OCI-LY7 (cell line): ENCODE results near the gene CLCN4. TPM values are rescaled to one million over a fixed set of nuclear protein-coding genes. Genes with fewer than 3 reads are reported as not detected.

ENCODE experiments used
- BruUV-seq: library from RNA; stranded (reverse); fragments of 400-500 nt; replicated peaks from 2 replicates; lab custom pipeline; 2021; lab: Mats Ljungman, UMichigan
- CTCF ChIA-PET: fragments of 300-600 bp; sonication (Branson Sonifier 250); formaldehyde crosslinking; loops from one replicate; lab custom pipeline; 2022; ENCODE audit warnings: antibody characterized with exemption; ENCODE audit not compliant: unreplicated experiment; lab: Charles Lee
- POLR2A ChIA-PET: fragments of 300-600 bp; sonication (Branson Sonifier 250); formaldehyde crosslinking; loops from one replicate; lab custom pipeline; 2022; ENCODE audit warnings: antibody characterized with exemption; lab: Charles Lee
- DNase-seq: peaks from one replicate; pipeline ENCODE4 v3.0.0-alpha.2; 2015; ENCODE audit warnings: low spot score
- H2AFZ ChIP-seq: fragments of 200-600 bp; sonication (generic), shearing (Covaris generic); 2 replicates; pipeline ENCODE4 v1.6.1; 2014; ENCODE audit warnings: mild to moderate bottlenecking, antibody characterized with exemption, low read length, moderate library complexity
- H3K27ac ChIP-seq: fragments of 200-600 bp; sonication (generic); 2 replicates; pipeline ENCODE4 v1.5.1; 2014; ENCODE audit warnings: mixed run types, low read depth, mild to moderate bottlenecking, moderate library complexity, low read length, inconsistent platforms; ENCODE audit not compliant: poor library complexity, severe bottlenecking
- H3K36me3 ChIP-seq: fragments of 200-600 bp; sonication (generic); 2 replicates; pipeline ENCODE4 v1.6.1; 2014; ENCODE audit warnings: mild to moderate bottlenecking, antibody characterized with exemption, low read length, moderate library complexity, mixed read lengths; ENCODE audit not compliant: insufficient read depth
- H3K4me1 ChIP-seq: fragments of 200-600 bp; sonication (generic); 2 replicates; pipeline ENCODE4 v1.5.1; 2014; ENCODE audit warnings: mild to moderate bottlenecking, low read length; ENCODE audit not compliant: insufficient read depth, poor library complexity, severe bottlenecking
- H3K4me2 ChIP-seq: fragments of 200-600 bp; sonication (generic); 2 replicates; pipeline ENCODE4 v1.6.1; 2014; ENCODE audit warnings: mild to moderate bottlenecking, low read length
- H3K4me3 ChIP-seq: fragments of 200-600 bp; sonication (generic); 2 replicates; pipeline ENCODE4 v1.5.1; 2014; ENCODE audit warnings: mild to moderate bottlenecking, low read depth, low read length; ENCODE audit not compliant: poor library complexity, severe bottlenecking
- H3K79me2 ChIP-seq: fragments of 200-600 bp; sonication (generic); 2 replicates; pipeline ENCODE4 v1.6.1; 2016; ENCODE audit warnings: low read depth, mild to moderate bottlenecking, low read length, moderate library complexity, mixed read lengths; ENCODE audit not compliant: insufficient read depth
- H3K9me2 ChIP-seq: fragments of 200-600 bp; sonication (generic); 2 replicates; pipeline ENCODE4 v1.6.1; 2016; ENCODE audit warnings: mild to moderate bottlenecking, low read length, mixed read lengths; ENCODE audit not compliant: insufficient read depth
- H3K9me3 ChIP-seq: fragments of 200-600 bp; sonication (generic); 2 replicates; pipeline ENCODE4 v1.6.1; 2014; ENCODE audit warnings: mild to moderate bottlenecking, mixed run types, low read length, mixed read lengths
- H4K20me1 ChIP-seq: fragments of 200-600 bp; sonication (generic); 2 replicates; pipeline ENCODE4 v1.6.1; 2014; ENCODE audit warnings: mild to moderate bottlenecking, antibody characterized with exemption, low read length, moderate library complexity, mixed read lengths; ENCODE audit not compliant: insufficient read depth
- EZH2phosphoT487 ChIP-seq: fragments of 200-600 bp; sonication (generic); IDR thresholded peaks from 2 replicates; pipeline ENCODE4 v1.6.1; 2018; ENCODE audit warnings: low read depth, borderline replicate concordance, mild to moderate bottlenecking, mixed run types, antibody characterized with exemption, low read length, moderate library complexity, mixed read lengths
- intact Hi-C: fragments of 100-400 bp; cut with micrococcal nuclease; formaldehyde crosslinking; loops from one replicate; pipeline ENCODE4 v1.10.0; 2022; ENCODE audit not compliant: unreplicated experiment
- total RNA-seq, 2 experiments: library from RNA; depleted of rRNA in 1 of 2; stranded (reverse); fragments of >200 nt in 1 of 2; shearing (Covaris generic) in 1 of 2; gene quantifications; 2 replicates each; pipeline ENCODE4 v1.2.3, GENCODE V29; 2014 to 2022
- TF ChIP-seq, protein P1 (sequence below): fragments of 200-600 bp; sonication (generic); conservative IDR thresholded peaks from 2 replicates; pipeline ENCODE4 v1.5.1; 2014; ENCODE audit warnings: mild to moderate bottlenecking, antibody characterized with exemption, low read length, moderate library complexity, mixed read lengths

CLCN4 gene
- total RNA-seq, 2 experiments from 2014 or later, result 7.8 to 9.7 TPM

DNA sequence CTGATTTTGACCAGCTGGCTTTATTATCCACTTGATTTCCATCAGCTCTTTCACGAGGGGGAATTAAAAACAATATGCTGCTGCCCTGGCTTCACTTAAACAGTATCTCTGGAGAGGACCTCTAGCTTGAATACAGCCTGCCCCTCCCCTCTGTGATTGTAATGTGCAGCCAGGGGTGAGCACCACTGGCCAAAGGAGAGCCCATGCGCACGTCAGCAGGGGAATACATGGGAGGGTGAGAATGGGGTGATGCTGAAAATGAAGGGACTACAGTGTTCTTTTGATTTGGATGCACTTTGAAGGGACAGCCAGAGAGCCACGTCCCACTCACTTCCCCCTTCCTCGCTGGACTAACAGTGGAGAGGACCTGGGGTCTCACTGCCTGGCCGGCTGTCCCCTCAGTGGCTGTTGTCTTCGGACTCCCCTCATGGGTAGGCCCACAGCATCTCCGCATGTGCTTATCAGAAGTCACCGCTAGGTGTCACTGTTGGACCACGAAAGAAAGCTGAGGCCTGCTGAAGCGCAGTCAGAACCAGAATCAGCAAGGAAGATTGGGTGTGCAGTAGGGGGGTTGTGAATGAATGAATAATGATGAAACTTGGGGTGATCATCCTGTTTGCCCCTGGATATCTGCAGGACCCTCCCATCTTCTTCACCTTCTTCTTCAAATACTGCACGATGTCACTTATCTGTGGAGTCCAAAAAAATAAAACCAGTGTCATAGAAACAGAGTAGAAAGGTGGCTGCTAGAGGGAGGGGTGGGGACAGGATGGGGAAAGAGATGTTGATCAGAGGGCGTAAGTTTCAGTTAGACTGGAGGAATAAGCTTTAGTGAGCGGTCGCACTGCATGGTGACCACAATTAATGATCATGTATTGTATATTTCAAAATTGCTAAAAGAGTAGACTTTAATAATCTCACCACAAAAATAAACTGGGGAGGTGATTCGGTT lies 32.8 kb downstream of the CLCN4 start:
- H3K4me1 ChIP-seq, result no peaks in the 10 kb centered on the region
- POLR2A ChIA-PET, result interaction anchor here (0.6 to 1.6 kb wide), 3 partner anchors 9 to 1311 kb away, joined by 4 to 6 read pairs (median 5); no protein-coding TSS in a partner anchor
- H4K20me1 ChIP-seq, result peaks cover 5% of the 10 kb centered on the region; the same call in 1 of the 2 replicates
- TF ChIP-seq, protein P1, sequence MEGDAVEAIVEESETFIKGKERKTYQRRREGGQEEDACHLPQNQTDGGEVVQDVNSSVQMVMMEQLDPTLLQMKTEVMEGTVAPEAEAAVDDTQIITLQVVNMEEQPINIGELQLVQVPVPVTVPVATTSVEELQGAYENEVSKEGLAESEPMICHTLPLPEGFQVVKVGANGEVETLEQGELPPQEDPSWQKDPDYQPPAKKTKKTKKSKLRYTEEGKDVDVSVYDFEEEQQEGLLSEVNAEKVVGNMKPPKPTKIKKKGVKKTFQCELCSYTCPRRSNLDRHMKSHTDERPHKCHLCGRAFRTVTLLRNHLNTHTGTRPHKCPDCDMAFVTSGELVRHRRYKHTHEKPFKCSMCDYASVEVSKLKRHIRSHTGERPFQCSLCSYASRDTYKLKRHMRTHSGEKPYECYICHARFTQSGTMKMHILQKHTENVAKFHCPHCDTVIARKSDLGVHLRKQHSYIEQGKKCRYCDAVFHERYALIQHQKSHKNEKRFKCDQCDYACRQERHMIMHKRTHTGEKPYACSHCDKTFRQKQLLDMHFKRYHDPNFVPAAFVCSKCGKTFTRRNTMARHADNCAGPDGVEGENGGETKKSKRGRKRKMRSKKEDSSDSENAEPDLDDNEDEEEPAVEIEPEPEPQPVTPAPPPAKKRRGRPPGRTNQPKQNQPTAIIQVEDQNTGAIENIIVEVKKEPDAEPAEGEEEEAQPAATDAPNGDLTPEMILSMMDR, result peak; percentile 79
- TF ChIP-seq EZH2phosphoT487, result no peak
- H3K36me3 ChIP-seq, result no peaks in the 10 kb centered on the region
- peak; percentile 69 for DNase-seq
- no peaks in the 10 kb centered on the region for H3K9me2 ChIP-seq
- CTCF ChIA-PET, result interaction anchor here (0.5 to 1.0 kb wide), 4 partner anchors 9 to 27 kb away, joined by 3 to 4 read pairs (median 3); no protein-coding TSS in a partner anchor
- BruUV-seq, result no TSS peak
- no peak overlapping the region for H3K4me2 ChIP-seq
- intact Hi-C loops, result loop anchor here (1.0 to 10.0 kb wide), 6 partner anchors 137 to 945 kb away; no protein-coding TSS in a partner anchor
- no peaks in the 10 kb centered on the region for H3K9me3 ChIP-seq
- H3K27ac ChIP-seq, result no peak overlapping the region
- H3K79me2 ChIP-seq, result no peaks in the 10 kb centered on the region
- no peak overlapping the region for H2AFZ ChIP-seq
- H3K4me3 ChIP-seq, result no peak overlapping the region

DNA sequence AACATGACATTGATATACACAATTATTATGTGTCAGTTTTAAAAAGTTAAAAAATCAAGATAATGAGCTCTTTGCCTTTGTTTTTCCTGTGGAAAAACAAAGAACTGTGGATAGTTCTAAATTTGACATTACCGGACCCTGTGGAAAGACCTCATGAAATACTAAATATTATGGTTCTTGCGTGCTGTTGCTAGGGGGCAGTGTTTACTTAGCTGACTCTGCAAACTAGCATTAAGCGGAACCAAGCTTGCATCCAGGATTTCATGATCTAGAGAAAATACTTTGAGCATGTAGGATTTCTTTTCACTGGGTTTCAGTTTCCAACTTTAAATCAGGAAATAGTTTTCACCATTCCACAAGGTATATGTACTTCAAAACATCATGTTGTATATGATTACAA lies 33.6 kb downstream of the CLCN4 start:
- BruUV-seq, result no TSS peak
- intact Hi-C loops, result loop anchor here (1.0 to 2.0 kb wide), 2 partner anchors 136 to 425 kb away; no protein-coding TSS in a partner anchor
- CTCF ChIA-PET, result interaction anchor here (0.6 to 1.1 kb wide), 4 partner anchors 8 to 408 kb away, joined by 3 to 5 read pairs (median 4); no protein-coding TSS in a partner anchor
- POLR2A ChIA-PET, result interaction anchor here (1.0 to 1.6 kb wide), 2 partner anchors 9 to 68 kb away, joined by 5 to 6 read pairs; no protein-coding TSS in a partner anchor
- Histone ChIP-seq H3K4me1 (no peaks in the 10 kb centered on the region), H3K36me3 (peaks cover under 1% of the 10 kb centered on the region), H3K4me3 (no peak overlapping the region), H3K79me2 (no peaks in the 10 kb centered on the region), H3K27ac (no peak overlapping the region), H3K9me2 (no peaks in the 10 kb centered on the region), H3K9me3 (no peaks in the 10 kb centered on the region), H3K4me2 (no peak overlapping the region), H2AFZ (no peak overlapping the region), H4K20me1 (peaks cover 5% of the 10 kb centered on the region; the same call in 1 of the 2 replicates)
- TF ChIP-seq EZH2phosphoT487, result no peak
- TF ChIP-seq, protein P1, result peak; percentile 81
- DNase-seq, result peak; percentile 54
